ENCODE results near the gene TCF4.

The TCF4 gene

DNA sequence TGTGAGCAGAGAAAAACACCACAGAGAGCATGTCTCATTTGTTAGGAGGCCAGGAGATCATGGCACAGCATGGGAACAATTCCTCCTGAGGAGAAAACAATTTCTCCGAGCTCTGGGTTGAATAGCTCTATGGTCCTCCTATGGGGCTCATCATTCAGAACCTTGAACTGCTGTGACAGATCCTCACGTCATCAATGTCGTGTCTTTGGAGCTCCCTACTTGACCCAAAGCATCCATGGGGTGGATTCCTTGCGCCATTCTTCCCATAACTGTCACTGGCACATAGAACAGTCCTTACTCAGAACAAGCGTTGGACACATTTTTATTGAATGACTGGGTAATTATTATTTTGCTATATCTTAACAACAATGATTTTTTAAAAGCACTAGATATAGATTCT lies 15.8 kb upstream of the TCF4 start:
- peaks cover 0 to 10% of the 10 kb centered on the region in 2 donors for H3K27me3 Mint-ChIP-seq
- H3K36me3 Mint-ChIP-seq (ENCODE audit: insufficient read depth): no peaks in the 10 kb centered on the region
- peaks cover 0 to 3% of the 10 kb centered on the region in 2 donors for H3K9me3 Mint-ChIP-seq
- no peak overlapping the region for H3K4me3 Mint-ChIP-seq
- no peaks in the 10 kb centered on the region for H3K4me1 Mint-ChIP-seq (ENCODE audit: low read depth in 2 of 2)
- DNase-seq: no peak
- no peak overlapping the region for H3K27ac Mint-ChIP-seq
- no peak for ATAC-seq (replicated peaks)

DNA sequence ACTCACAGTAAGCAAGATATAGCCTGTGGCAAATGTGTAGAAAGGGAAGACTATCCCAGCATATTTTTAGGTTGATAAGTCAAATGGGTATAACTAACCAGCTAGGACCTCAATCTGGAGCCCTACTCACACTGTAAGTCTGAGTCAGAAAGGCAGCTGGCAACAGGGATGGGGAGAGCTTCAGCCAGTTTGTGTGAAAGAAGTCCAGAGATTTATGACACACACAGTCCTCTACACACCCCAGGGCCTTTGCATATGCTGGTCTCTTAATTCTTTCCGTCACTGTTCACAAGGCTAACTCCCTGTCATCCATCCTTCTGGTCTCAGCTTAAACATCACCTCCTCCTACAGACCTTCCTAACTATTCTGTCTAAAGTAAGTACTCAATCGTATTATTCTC lies 5.9 kb upstream of the TCF4 start:
- no peak for DNase-seq
- no peak for ATAC-seq (replicated peaks)

DNA sequence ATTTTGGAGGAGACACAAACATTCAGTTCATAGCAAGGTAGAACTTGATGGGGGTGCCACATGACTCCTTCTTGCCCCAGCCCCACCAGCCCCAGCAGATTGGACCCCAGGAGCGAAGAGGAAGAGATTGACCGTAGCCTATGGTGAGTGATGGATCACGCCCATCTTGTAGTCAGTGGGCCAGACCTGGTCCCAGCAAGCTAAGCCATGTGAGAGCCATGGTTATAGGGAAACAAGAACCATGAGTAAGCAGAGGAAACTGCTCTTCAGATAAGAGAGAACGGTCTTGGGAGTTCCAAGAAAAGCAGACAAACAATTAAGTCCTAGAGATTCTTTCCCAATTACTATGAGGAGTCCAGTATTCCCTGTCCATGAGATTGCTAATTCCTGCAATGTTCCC lies 4.6 kb upstream of the TCF4 start:
- DNase-seq: no peak
- peaks cover 15 to 17% of the 10 kb centered on the region in 2 donors for H3K27me3 Mint-ChIP-seq
- H3K9me3 Mint-ChIP-seq: peaks cover 0 to 4% of the 10 kb centered on the region in 2 donors

More for the DNA sequence above, 5.9 kb upstream of the TCF4 start:
- H3K4me1 Mint-ChIP-seq (ENCODE audit: low read depth in 2 of 2): peaks cover 0 to 4% of the 10 kb centered on the region in 2 donors
- peaks cover 0 to 4% of the 10 kb centered on the region in 2 donors for H3K9me3 Mint-ChIP-seq
- no peak overlapping the region for H3K4me3 Mint-ChIP-seq
- H3K36me3 Mint-ChIP-seq (ENCODE audit: insufficient read depth): peaks cover 3% of the 10 kb centered on the region
- no peak overlapping the region for H3K27ac Mint-ChIP-seq
- H3K27me3 Mint-ChIP-seq: peaks cover 7 to 8% of the 10 kb centered on the region in 2 donors

DNA sequence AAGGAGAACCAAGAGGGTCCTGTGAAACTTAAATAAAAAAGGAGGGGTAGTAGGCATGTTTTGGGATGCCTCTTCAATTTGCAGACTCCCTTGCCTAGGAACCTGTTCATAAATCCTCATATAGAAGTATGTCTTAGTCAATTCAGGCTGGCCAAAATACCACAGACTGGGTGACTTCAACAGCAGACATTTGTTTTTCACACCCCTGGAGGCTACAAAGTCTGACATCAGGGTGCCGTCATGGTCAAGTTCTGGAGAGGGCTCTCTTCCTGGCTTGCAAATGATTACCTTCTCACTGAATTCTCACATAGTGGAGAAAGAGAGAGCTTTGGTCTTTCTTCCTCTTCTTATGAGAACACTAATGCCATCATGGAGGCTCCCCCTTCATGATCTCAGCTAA lies 4.1 kb upstream of the TCF4 start:
- H3K4me3 Mint-ChIP-seq: no peak overlapping the region
- peaks cover 19% of the 10 kb centered on the region in 2 donors for H3K27me3 Mint-ChIP-seq
- DNase-seq (no peak), ATAC-seq (replicated peaks) (no peak)
- H3K36me3 Mint-ChIP-seq (ENCODE audit: insufficient read depth): peaks cover 3% of the 10 kb centered on the region
- peaks cover 0 to 4% of the 10 kb centered on the region in 2 donors for H3K9me3 Mint-ChIP-seq
- H3K27ac Mint-ChIP-seq: no peak overlapping the region
- peaks cover 0 to 4% of the 10 kb centered on the region in 2 donors for H3K4me1 Mint-ChIP-seq (ENCODE audit: low read depth in 2 of 2)

More for the DNA sequence above, 4.6 kb upstream of the TCF4 start:
- Mint-ChIP-seq H3K4me1 (ENCODE audit: low read depth in 2 of 2) (peaks cover 0 to 4% of the 10 kb centered on the region in 2 donors), H3K27ac (no peak overlapping the region), H3K36me3 (ENCODE audit: insufficient read depth) (peaks cover 3% of the 10 kb centered on the region), H3K4me3 (no peak overlapping the region)
- ATAC-seq (replicated peaks): no peak

DNA sequence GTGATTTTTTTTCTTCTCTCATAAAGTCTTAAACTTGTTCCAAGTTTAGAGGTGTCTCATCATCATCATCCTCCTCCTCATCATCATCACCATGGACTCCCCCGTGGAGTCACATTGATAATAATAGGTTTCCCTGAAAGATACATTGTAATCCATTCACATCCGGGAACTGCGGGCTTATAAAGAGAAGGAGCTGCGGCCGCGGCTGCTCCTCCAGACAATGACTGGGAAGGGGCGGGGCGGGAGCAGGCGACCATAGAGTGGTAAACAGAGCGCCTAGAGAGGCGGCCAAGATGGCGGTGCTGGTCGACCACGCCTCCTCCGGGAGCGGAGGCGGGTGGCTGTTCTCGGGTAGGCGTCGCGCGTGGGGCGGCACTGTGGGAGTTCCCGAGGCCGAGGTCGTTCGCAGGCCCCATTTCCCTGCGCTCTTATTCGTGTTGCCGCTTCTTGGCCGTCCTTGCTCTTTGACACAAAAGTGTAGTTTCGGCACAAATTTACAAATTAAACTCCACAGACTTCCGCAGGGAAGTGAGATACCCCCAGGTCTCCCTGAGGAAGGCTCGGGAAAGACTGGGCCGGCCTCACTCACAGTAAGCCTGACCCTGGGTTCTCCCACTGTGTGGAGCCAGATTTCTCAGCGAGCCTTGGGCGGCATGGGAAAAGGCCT lies 1.8 kb upstream of the TCF4 start:
- Mint-ChIP-seq H3K27me3 (peaks cover 36 to 39% of the 10 kb centered on the region in 2 donors), H3K36me3 (ENCODE audit: insufficient read depth) (peaks cover 3% of the 10 kb centered on the region), H3K27ac (peak overlapping the region in 1 of 2 donors; percentile 65), H3K4me1 (ENCODE audit: low read depth in 2 of 2) (peaks cover 0 to 4% of the 10 kb centered on the region in 2 donors), H3K9me3 (peaks cover 0 to 4% of the 10 kb centered on the region in 2 donors), H3K4me3 (peak overlapping the region; percentile 31 to 68)
- DNase-seq (peak; percentile 3 to 64 (median 56)), ATAC-seq (replicated peaks) (peak; percentile 90)

DNA sequence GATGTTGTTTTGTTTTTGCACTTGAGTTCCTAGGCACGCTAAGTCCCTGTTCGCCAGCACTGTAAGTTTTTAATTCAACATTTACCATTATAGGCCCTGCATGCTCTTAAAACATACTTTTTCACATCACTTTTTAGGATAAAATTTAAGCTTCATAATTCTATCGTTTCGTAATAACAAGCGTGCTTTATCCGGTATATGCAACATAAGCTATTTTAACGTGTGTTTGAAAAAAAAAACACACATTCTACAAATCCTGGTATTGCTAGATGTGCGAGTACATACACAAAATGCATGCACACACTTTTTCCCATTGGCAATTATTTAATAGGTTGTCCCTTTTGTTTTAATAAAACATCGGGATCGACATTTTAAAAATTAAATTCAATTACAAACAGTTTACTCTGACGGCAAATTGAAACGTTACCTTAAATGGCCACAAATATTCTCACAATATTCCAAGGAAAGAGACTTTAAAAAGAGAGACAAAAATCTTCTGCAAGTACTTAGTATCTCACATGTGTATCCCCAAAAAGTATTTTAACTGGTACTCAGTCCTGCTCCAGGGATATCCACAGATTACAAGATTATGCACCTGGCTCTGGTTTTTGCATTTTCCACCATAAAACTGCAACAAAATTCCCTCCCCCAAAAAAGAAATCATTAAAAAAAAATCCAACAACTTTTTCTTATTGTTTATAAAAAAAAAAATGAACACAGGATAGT lies 1.0 kb upstream of the TCF4 start:
- Mint-ChIP-seq H3K36me3 (ENCODE audit: insufficient read depth) (peaks cover 3% of the 10 kb centered on the region), H3K4me3 (peak overlapping the region; percentile 38 to 68), H3K27me3 (peaks cover 36 to 39% of the 10 kb centered on the region in 2 donors), H3K9me3 (peaks cover 0 to 2% of the 10 kb centered on the region in 2 donors), H3K4me1 (ENCODE audit: low read depth in 2 of 2) (peaks cover 0 to 4% of the 10 kb centered on the region in 2 donors), H3K27ac (peak overlapping the region in 1 of 2 donors; percentile 65)
- no peak for ATAC-seq (replicated peaks)
- no peak for DNase-seq

DNA sequence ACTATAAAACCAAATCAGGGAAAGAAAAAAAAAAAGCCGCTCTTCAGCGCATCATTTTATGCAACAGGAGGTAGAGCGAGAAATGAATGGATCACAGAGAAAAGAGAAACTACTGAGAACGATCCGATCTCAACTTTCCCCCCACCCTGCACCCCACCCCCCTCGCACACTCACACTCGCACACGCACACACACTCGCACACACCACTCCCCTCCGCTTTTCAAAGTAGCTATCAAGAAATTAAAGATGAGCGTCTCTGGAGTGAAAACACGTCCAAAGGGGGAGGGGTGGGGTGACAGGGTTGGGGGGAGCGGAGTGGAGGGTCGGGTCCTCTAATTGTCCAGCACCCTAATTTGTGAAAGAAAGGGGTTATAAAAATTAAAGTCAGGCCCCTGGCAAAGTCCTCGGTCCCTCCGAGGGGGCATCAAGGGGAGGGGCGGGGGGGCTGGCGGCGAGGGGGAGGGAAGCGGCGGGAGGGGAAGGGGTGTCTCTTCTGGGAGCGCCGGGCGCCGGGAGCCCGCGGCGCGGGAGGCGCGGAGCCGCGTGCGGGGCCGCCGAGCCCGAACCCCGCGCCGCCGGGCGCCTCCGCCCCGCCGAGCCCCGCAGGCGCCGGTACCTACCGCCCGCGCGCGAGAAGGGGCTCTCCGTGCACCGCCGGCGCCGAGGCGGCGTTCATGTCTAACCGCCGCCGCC lies 428 bp downstream of the TCF4 start:
- Mint-ChIP-seq H3K4me3 (peak overlapping the region; percentile 43 to 72), H3K36me3 (ENCODE audit: insufficient read depth) (peaks cover 3% of the 10 kb centered on the region), H3K4me1 (ENCODE audit: low read depth in 2 of 2) (peaks cover 0 to 4% of the 10 kb centered on the region in 2 donors), H3K9me3 (no peaks in the 10 kb centered on the region), H3K27me3 (peaks cover 36 to 39% of the 10 kb centered on the region in 2 donors), H3K27ac (no peak overlapping the region)
- peak; percentile 52 for ATAC-seq (replicated peaks)
- no peak for DNase-seq

DNA sequence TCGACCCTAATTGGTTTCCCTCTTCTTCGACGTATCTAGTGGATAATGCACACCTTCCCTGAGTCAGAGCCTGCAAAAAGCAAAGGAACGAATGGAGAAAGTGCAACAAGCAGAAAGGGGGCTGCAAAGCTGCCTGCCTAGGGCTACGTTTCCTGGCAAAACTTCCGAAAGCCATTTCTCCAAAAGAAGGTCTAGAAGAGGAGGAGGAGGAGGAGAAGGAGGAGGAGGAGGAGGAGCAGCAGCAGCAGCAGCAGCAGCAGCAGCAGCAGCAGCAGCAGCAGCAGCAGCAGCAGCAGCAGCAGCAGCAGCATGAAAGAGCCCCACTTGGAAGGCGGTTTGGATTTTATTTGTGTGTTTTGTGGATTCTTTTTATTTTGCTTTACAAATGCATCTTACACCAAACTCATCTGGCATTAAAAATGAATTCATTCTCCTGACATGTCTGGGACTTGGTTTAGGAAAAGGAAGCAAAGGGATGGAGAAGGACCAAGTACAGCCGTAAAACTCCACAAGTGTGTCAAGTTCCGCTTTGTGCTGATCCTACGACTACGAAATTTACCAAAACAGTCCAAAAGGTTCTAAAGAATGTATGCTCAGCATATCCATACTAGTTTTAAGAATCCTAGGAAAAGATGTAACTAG lies 2.0 kb downstream of the TCF4 start:
- Mint-ChIP-seq H3K36me3 (ENCODE audit: insufficient read depth) (peaks cover 3% of the 10 kb centered on the region), H3K4me3 (peak overlapping the region in 1 of 2 donors; percentile 41), H3K9me3 (no peaks in the 10 kb centered on the region), H3K27ac (no peak overlapping the region), H3K4me1 (ENCODE audit: low read depth in 2 of 2) (peaks cover 0 to 4% of the 10 kb centered on the region in 2 donors), H3K27me3 (peaks cover 36 to 39% of the 10 kb centered on the region in 2 donors)
- DNase-seq (no peak), ATAC-seq (replicated peaks) (no peak)

DNA sequence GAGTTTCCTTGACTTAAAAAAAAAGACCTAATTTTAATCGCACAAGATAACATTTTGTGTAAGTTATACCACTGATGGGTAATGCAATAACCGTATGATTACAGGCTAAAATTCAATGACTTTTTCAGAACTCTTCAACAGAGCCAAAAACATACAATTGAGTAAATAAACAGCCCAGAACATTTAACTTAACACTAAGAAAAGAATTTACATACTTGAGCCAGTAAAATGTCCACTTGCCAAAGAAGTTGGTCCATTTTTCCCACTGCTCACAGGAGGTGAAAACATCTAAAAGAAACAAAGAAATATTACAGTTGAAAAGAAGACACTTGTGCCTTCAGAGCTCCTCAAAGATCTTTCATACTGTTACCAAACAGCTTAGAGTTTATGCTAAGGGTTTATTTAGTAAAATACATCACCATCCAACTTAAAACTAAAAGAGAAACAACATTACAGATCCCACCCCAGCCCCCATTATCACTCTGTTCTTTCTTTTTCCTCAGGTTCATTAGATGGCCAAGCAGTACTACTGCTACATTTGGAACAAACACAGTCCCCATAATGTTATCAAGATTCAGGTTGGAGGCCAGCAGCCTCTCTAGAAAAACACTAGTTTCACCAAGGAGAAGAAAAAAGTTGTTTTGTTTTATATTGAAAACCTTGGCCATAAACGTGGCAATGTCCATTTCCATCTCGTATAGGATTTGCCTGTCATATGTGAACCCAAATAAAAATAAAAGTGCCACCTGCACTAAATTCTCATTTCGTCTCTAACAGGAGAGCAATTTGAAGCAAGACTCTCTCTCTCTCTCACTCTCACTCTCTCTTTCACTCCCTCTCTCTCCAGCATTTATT lies 2.7 kb downstream of the TCF4 start:
- no peak overlapping the region for H3K27ac Mint-ChIP-seq
- DNase-seq (no peak), ATAC-seq (replicated peaks) (no peak)
- H3K4me1 Mint-ChIP-seq (ENCODE audit: low read depth in 2 of 2): peaks cover 0 to 4% of the 10 kb centered on the region in 2 donors
- H3K27me3 Mint-ChIP-seq: peaks cover 36 to 39% of the 10 kb centered on the region in 2 donors
- H3K4me3 Mint-ChIP-seq: no peak overlapping the region
- peaks cover 3% of the 10 kb centered on the region for H3K36me3 Mint-ChIP-seq (ENCODE audit: insufficient read depth)
- H3K9me3 Mint-ChIP-seq: no peaks in the 10 kb centered on the region

DNA sequence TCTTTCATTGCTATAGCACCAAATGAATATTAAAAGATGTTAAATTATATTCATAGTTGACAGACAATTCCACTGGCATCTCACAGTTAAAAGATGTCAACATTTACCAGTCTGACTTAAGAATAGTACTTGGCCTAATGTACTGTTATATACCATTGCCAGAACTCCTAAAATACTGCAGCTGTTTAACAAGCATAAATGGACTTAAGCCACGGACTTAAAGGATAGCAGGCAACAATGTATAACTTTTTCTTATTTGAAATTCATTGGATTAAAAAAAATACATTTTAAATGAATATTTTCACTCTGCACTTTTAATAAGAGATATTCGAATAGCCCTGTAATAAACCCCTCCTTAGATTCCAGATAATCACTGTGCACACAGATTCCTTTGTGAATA lies 3.8 kb downstream of the TCF4 start:
- H3K27ac Mint-ChIP-seq: no peak overlapping the region
- peaks cover 29 to 32% of the 10 kb centered on the region in 2 donors for H3K27me3 Mint-ChIP-seq
- no peak for ATAC-seq (replicated peaks)
- DNase-seq: no peak
- H3K9me3 Mint-ChIP-seq: no peaks in the 10 kb centered on the region
- no peaks in the 10 kb centered on the region for H3K36me3 Mint-ChIP-seq (ENCODE audit: insufficient read depth)
- H3K4me1 Mint-ChIP-seq (ENCODE audit: low read depth in 2 of 2): no peaks in the 10 kb centered on the region
- H3K4me3 Mint-ChIP-seq: no peak overlapping the region

DNA sequence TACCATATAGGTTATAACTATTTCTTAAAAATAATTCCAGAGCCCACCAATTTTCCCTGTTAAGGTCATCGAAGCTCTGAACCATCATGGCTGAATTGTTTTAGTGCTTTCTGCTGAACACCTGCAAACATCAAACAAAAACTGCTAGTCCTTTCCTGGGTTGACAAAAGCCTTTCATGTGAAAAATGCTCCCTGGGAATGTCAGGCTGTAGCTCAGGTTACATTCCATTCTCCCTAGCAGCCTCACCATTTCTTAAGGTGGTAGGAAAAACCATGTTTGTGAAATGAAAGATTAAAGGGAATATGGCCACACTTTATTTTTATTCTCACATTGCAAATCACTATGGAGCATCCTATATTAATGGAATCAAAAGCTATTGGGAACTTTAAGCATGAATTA lies 5.7 kb downstream of the TCF4 start:
- H3K4me1 Mint-ChIP-seq (ENCODE audit: low read depth in 2 of 2): no peaks in the 10 kb centered on the region
- H3K4me3 Mint-ChIP-seq: no peak overlapping the region
- H3K27me3 Mint-ChIP-seq: peaks cover 19 to 22% of the 10 kb centered on the region in 2 donors
- no peaks in the 10 kb centered on the region for H3K9me3 Mint-ChIP-seq
- DNase-seq: no peak
- no peaks in the 10 kb centered on the region for H3K36me3 Mint-ChIP-seq (ENCODE audit: insufficient read depth)
- no peak overlapping the region for H3K27ac Mint-ChIP-seq
- ATAC-seq (replicated peaks): no peak

DNA sequence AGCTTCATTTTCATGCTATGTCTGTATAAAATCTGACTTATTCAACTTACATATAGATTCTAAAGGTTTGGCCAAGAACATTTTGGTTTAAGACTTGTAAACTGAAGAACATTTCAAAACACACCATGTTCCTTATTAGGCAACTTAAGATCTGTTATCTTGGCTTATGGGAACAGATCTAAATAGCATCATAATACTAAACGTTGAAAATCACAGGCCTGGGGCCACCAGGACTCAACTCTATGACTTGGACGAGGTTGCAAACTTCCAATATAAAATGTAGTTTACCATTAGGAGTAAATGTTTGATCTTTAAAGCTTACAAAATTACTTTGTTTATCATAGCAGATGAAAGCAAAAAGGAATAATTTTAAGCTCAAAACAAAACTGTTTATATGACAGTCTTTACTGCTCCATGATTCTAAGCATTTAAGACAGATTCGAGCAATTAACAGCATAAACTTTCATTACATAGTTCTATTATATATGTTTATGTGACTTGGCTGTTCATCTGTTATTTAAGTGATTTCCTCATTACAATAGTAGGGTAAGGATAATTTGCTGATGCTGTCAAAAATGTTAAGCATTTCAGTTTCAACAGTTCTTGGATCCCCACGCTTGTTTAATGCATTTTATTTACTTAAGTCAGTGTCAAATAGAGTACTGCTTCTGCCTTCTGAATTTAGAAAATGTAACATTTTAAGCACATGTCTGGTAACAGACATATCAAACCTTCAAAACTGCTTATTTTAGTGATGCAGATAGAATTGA lies 8.3 kb downstream of the TCF4 start:
- H3K4me3 Mint-ChIP-seq: no peak overlapping the region
- H3K36me3 Mint-ChIP-seq (ENCODE audit: insufficient read depth): no peaks in the 10 kb centered on the region
- no peak for DNase-seq
- no peaks in the 10 kb centered on the region for H3K4me1 Mint-ChIP-seq (ENCODE audit: low read depth in 2 of 2)
- no peak for ATAC-seq (replicated peaks)
- H3K27ac Mint-ChIP-seq: no peak overlapping the region
- no peaks in the 10 kb centered on the region for H3K9me3 Mint-ChIP-seq
- H3K27me3 Mint-ChIP-seq: no peaks in the 10 kb centered on the region
